IMR-90 (cell line): ENCODE measurements around the gene CDKN2D. TPM values are rescaled to one million over a fixed set of nuclear protein-coding genes. Genes with fewer than 3 reads are reported as not detected.

Experiments used
- ATAC-seq: fragments of 200-7000 bp; cut with Tn5 transposase; 2 replicates; pipeline ENCODE4 v1.9.1; 2020; ENCODE audit warnings: low read depth, mild to moderate bottlenecking, moderate library complexity
- BruUV-seq: library from RNA; stranded (reverse); fragments of 400-500 nt; replicated peaks from 2 replicates; lab custom pipeline; 2021; lab: Mats Ljungman, UMichigan
- CTCF ChIA-PET: fragments of 300-600 bp; formaldehyde crosslinking; extraction: SDS; loops from one replicate; lab custom pipeline; 2021; ENCODE audit warnings: antibody characterized with exemption; lab: Yijun Ruan, JAX
- POLR2A ChIA-PET: fragments of 300-600 bp; sonication (Branson Sonifier 250); formaldehyde crosslinking; loops from one replicate; lab custom pipeline; 2022; ENCODE audit warnings: antibody characterized with exemption; ENCODE audit not compliant: unreplicated experiment; lab: Charles Lee
- DNase-seq: peaks from one replicate; pipeline ENCODE4 v3.0.0; 2013
- H2AFZ ChIP-seq: replicated peaks from 2 replicates; pipeline ENCODE3; 2013; ENCODE audit warnings: low read length, mild to moderate bottlenecking; ENCODE audit not compliant: poor library complexity
- H2AK5ac ChIP-seq: 2 replicates; pipeline ENCODE4 v1.6.1; 2013; ENCODE audit warnings: low read depth, low read length, inconsistent platforms
- H2AK9ac ChIP-seq: replicated peaks from 2 replicates; pipeline ENCODE3; 2013; ENCODE audit warnings: mild to moderate bottlenecking, low read depth, low read length, moderate library complexity; ENCODE audit not compliant: poor library complexity
- H2BK120ac ChIP-seq: 2 replicates; pipeline ENCODE4 v1.6.1; 2013; ENCODE audit warnings: low read depth, low read length, inconsistent platforms
- H2BK15ac ChIP-seq: 3 replicates; pipeline ENCODE4 v1.6.1; 2013; ENCODE audit warnings: low read depth, low read length, inconsistent platforms
- H2BK20ac ChIP-seq: 2 replicates; pipeline ENCODE4 v1.6.1; 2013; ENCODE audit warnings: low read depth, mild to moderate bottlenecking, inconsistent platforms, low read length, moderate library complexity
- H2BK5ac ChIP-seq: 2 replicates; pipeline ENCODE4 v1.6.1; 2013; ENCODE audit warnings: mild to moderate bottlenecking, low read depth, low read length, inconsistent platforms; ENCODE audit not compliant: poor library complexity, severe bottlenecking
- H3K14ac ChIP-seq: replicated peaks from 2 replicates; pipeline ENCODE4 v1.6.1; 2013; ENCODE audit warnings: low read depth, low read length, inconsistent platforms
- H3K18ac ChIP-seq: 2 replicates; pipeline ENCODE4 v1.6.1; 2013; ENCODE audit warnings: low read depth, low read length, control low read depth
- H3K23ac ChIP-seq: 2 replicates; pipeline ENCODE4 v1.6.1; 2013; ENCODE audit warnings: low read depth, low read length, inconsistent platforms
- H3K27ac ChIP-seq: 2 replicates; pipeline ENCODE4 v1.5.1; 2013; ENCODE audit warnings: mild to moderate bottlenecking, control low read depth, low read length; ENCODE audit not compliant: insufficient read depth
- H3K27me3 ChIP-seq: 2 replicates; pipeline ENCODE4 v1.6.1; 2013; ENCODE audit warnings: low read length; ENCODE audit not compliant: control insufficient read depth, insufficient read depth
- H3K36me3 ChIP-seq: 2 replicates; pipeline ENCODE4 v1.6.1; 2013; ENCODE audit warnings: low read length, mixed read lengths; ENCODE audit not compliant: control insufficient read depth, insufficient read depth
- H3K4ac ChIP-seq: 2 replicates; pipeline ENCODE4 v1.6.1; 2013; ENCODE audit warnings: low read depth, low read length, inconsistent platforms
- H3K4me1 ChIP-seq: 2 replicates; pipeline ENCODE4 v1.6.1; 2013; ENCODE audit warnings: low read length, mixed read lengths; ENCODE audit not compliant: control insufficient read depth, insufficient read depth
- H3K4me2 ChIP-seq: 2 replicates; pipeline ENCODE4 v1.6.1; 2013; ENCODE audit warnings: low read depth, mild to moderate bottlenecking, control low read depth, low read length, moderate library complexity
- H3K4me3 ChIP-seq: 2 replicates; pipeline ENCODE4 v1.5.1; 2013; ENCODE audit warnings: low read depth, mild to moderate bottlenecking, control low read depth, low read length, moderate library complexity; ENCODE audit not compliant: insufficient read depth
- H3K56ac ChIP-seq: 2 replicates; pipeline ENCODE4 v1.6.1; 2013; ENCODE audit warnings: low read length, inconsistent platforms; ENCODE audit not compliant: insufficient read depth; ENCODE audit errors: extremely low read depth
- H3K79me1 ChIP-seq, 2 experiments: 2 replicates each; pipeline ENCODE4 v1.6.1; 2013; ENCODE audit warnings: low read length in 2 of 2, inconsistent platforms in 1 of 2, low read depth in 1 of 2
- H3K9ac ChIP-seq: 2 replicates; pipeline ENCODE4 v1.6.1; 2013; ENCODE audit warnings: low read depth, low read length, control low read depth
- H3K9me1 ChIP-seq: 2 replicates; pipeline ENCODE4 v1.6.1; 2013; ENCODE audit warnings: low read length, inconsistent platforms; ENCODE audit not compliant: insufficient read depth
- H3K9me3 ChIP-seq: 2 replicates; pipeline ENCODE4 v1.6.1; 2013; ENCODE audit warnings: low read length; ENCODE audit not compliant: control insufficient read depth, insufficient read depth
- H4K20me1 ChIP-seq: 2 replicates; pipeline ENCODE4 v1.6.1; 2013; ENCODE audit warnings: low read length, inconsistent platforms; ENCODE audit not compliant: insufficient read depth
- H4K5ac ChIP-seq: 2 replicates; pipeline ENCODE4 v1.6.1; 2013; ENCODE audit warnings: mild to moderate bottlenecking, low read depth, low read length, control low read depth
- H4K8ac ChIP-seq, 2 experiments: 2 replicates each; pipeline ENCODE4 v1.6.1; 2013; ENCODE audit warnings: low read depth in 2 of 2, low read length in 2 of 2, control low read depth in 1 of 2, inconsistent platforms in 1 of 2
- H4K91ac ChIP-seq: 2 replicates; pipeline ENCODE4 v1.6.1; 2013; ENCODE audit warnings: low read depth, low read length, inconsistent platforms; ENCODE audit not compliant: insufficient read depth
- CTCF ChIP-seq: conservative IDR thresholded peaks from 2 replicates; pipeline ENCODE4 v1.5.1; 2012; ENCODE audit warnings: mild to moderate bottlenecking, low read depth, low read length, improper control_type of control experiment
- ELK1 ChIP-seq: fragments of 150-350 bp; IDR thresholded peaks from 2 replicates; pipeline ENCODE4 v1.6.1; 2016; ENCODE audit warnings: low read depth, mild to moderate bottlenecking, low read length, moderate library complexity, borderline replicate concordance
- MAZ ChIP-seq: IDR thresholded peaks from 2 replicates; pipeline ENCODE4 v1.6.1; 2012; ENCODE audit warnings: low read depth, mild to moderate bottlenecking, low read length, improper control_type of control experiment, moderate library complexity, borderline replicate concordance
- NFE2L2 ChIP-seq: fragments of 150-350 bp; IDR thresholded peaks from 2 replicates; pipeline ENCODE4 v1.6.1; 2016; ENCODE audit warnings: low read depth, mild to moderate bottlenecking, low read length
- RCOR1 ChIP-seq: IDR thresholded peaks from 2 replicates; pipeline ENCODE4 v1.6.1; 2012; ENCODE audit warnings: mild to moderate bottlenecking, low read length, improper control_type of control experiment; ENCODE audit not compliant: insufficient replicate concordance
- RFX5 ChIP-seq: IDR thresholded peaks from 2 replicates; pipeline ENCODE4 v1.8.0; 2012; ENCODE audit warnings: low read depth, mild to moderate bottlenecking, low read length, moderate library complexity
- USF2 ChIP-seq: fragments of 150-350 bp; IDR thresholded peaks from 2 replicates; pipeline ENCODE4 v1.6.1; 2017; ENCODE audit warnings: mild to moderate bottlenecking, antibody characterized with exemption, low read length, low read depth
- WGBS, 2 experiments: methylation state at CpG; one replicate each; pipeline versions ENCODE4 v1.1.5 to v1.1.7; 2013; ENCODE audit warnings: missing lambda C conversion rate in 2 of 2; ENCODE audit not compliant: insufficient read length in 1 of 2; ENCODE audit errors: extremely low coverage in 2 of 2; 5-methylcytosine and 5-hydroxymethylcytosine counted together
- dilution Hi-C: fragments of 300-500 bp; cut with HindIII; formaldehyde crosslinking; loops from one replicate; pipeline ENCODE4 v1.14.3; 2018; ENCODE audit warnings: low sequenced_read_pairs; ENCODE audit not compliant: unreplicated experiment
- in situ Hi-C: fragments of 300-500 bp; cut with MboI; formaldehyde crosslinking; loops from 3 replicates; pipeline ENCODE4 v1.14.3; 2019; ENCODE audit warnings: low sequenced_read_pairs, inconsistent platforms, mixed read lengths
- intact Hi-C: fragments of 100-400 bp; cut with micrococcal nuclease; formaldehyde crosslinking; loops from 2 replicates; pipeline ENCODE4 v1.10.0; 2022
- polyA plus RNA-seq, 3 experiments: library from polyadenylated mRNA; depleted of rRNA; stranded (reverse); fragments of >200 nt; gene quantifications; 2 replicates each; pipeline ENCODE4 v1.2.3, GENCODE V29; 2012; ENCODE audit warnings: low replicate concordance in 1 of 3
- total RNA-seq: library from RNA; depleted of rRNA; stranded (reverse); fragments of >200 nt; gene quantifications from 2 replicates; pipeline ENCODE4 v1.2.3, GENCODE V29; 2012

Gene CDKN2D
- total and polyA plus RNA-seq, 2 of the 4 experiments (the other 2 are of a cell fraction) = 3.6 to 8.5 TPM

DNA sequence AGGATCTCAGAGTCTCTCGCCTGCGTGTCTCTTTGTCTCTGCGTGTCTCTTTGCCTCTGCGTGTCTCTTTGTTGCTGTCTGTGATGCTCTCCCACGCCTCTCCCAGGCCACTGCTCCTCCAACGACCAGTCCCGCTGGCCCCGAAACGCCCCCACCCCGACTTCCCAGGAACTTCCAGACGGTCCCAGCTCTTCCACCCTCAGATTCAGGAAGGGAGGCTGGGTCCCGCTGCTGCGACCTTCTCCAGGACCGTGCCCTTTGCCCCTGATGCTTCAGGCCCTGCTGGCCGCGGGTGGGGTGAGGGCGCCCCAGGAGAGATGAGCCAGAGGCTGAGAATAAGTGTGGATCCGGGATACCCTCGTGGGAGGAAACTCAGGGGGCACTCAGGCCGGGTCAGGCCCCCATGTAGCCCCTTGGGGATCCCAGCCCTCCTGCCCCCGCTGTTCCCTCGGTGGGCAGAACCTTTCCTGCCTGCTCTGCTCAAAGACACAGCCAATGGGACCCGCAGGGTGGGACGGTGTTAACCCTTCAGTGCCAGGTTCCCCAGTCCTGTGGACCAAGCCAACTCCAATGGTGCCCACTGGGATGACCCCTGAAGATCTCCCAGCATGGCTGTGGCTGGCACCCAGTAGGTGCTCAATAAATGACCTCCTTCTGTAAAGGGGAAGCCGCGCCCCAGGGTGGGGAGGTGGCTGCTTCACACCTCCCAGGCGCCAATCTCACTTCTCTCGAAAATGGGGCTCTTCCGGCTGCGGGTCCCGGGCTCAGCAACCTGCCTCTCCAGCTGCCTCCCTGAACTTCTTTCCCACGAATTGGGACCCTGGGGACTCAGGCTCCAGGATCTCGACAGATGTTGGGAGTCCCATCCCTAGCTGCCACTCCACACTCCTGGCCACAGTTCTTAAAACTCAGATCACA lies 50.1 kb downstream of the CDKN2D start:
- H3K56ac ChIP-seq = no peak overlapping the region
- no peak overlapping the region for H3K18ac ChIP-seq
- H4K5ac ChIP-seq = no peak overlapping the region
- intact Hi-C loops (no loop called here), in situ Hi-C loops (no loop called here), dilution Hi-C loops (no loop called here)
- peaks cover 50% of the 10 kb centered on the region for H3K27me3 ChIP-seq
- no peak overlapping the region for H2AK5ac ChIP-seq
- peaks cover 4% of the 10 kb centered on the region for H3K4me1 ChIP-seq
- H3K9me3 ChIP-seq = no peaks in the 10 kb centered on the region
- CTCF ChIA-PET = interaction anchor here (0.7 kb wide), 1 partner anchor 23 kb away, joined by 4 read pairs; no protein-coding TSS in a partner anchor
- H2AFZ ChIP-seq = peak overlapping the region; percentile 91
- H3K36me3 ChIP-seq = no peaks in the 10 kb centered on the region
- no peak for DNase-seq
- no peak overlapping the region for H3K27ac ChIP-seq
- H2AK9ac ChIP-seq = peak overlapping the region; percentile 31
- no peak overlapping the region for H3K14ac ChIP-seq
- no peak overlapping the region for H3K9ac ChIP-seq
- ATAC-seq = no peak; the same call in 1 of the 2 replicates
- H2BK5ac ChIP-seq = no peak overlapping the region
- H3K79me1 ChIP-seq = no peaks in the 10 kb centered on the region
- H3K23ac ChIP-seq = peak overlapping the region; percentile 52
- H3K4me3 ChIP-seq = no peak overlapping the region
- no peak overlapping the region for H2BK20ac ChIP-seq
- H3K4ac ChIP-seq = peak overlapping the region; percentile 18; the same call in 1 of the 2 replicates
- no peak overlapping the region for H4K91ac ChIP-seq
- peak overlapping the region; percentile 86; the same call in 1 of the 2 replicates for H3K4me2 ChIP-seq
- no peak overlapping the region for H2BK15ac ChIP-seq
- no peak overlapping the region for H2BK120ac ChIP-seq
- no peaks in the 10 kb centered on the region for H4K20me1 ChIP-seq
- H4K8ac ChIP-seq = no peak overlapping the region; a peak in 1 of 4 replicates
- no TSS peak for BruUV-seq
- TF ChIP-seq RCOR1 (no peak), USF2 (no peak), RFX5 (no peak), CTCF (no peak), NFE2L2 (no peak), ELK1 (no peak), MAZ (no peak)
- WGBS, 2 experiments = 19% methylated on average over 9 of the region's 33 CpGs; no CpG with 5 or more reads in 1 of the 2 experiments
- POLR2A ChIA-PET = no interaction called here
- H3K9me1 ChIP-seq = no peaks in the 10 kb centered on the region
